ENCODE data around the gene PLA2G3.

Gene PLA2G3

DNA sequence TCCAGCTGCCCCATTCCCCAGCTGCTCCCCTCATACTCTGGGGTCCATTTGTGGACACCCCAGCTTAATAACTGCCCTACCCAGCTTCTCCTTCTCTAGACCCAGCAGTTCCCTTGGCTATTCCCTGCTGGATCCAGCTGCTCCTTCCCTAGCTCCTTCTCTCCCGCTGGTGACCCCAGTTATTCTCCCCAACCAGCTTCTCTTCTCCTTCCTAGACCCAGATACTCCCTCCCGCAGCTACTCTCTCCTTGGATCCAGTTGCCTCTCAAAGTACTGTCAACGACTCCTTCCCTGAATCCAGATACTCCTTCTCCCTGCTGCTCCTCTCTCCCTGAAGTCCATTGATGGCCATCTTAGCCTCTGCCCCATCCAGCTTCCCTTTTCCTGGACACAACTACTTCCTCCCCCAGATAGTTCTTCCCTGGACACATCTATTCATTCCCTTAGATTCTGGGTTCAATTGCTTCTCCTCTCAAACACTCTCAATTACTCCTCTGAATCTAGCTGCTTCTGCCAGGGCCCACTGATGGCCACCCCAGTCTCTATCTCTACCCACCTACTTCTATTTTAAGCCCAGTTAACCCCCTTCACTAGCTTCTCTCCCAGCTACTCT is 44.6 kb downstream of the PLA2G3 start:
- no peak for DNase-seq (ENCODE audit: low read depth)
- TF ChIP-seq, protein P1, sequence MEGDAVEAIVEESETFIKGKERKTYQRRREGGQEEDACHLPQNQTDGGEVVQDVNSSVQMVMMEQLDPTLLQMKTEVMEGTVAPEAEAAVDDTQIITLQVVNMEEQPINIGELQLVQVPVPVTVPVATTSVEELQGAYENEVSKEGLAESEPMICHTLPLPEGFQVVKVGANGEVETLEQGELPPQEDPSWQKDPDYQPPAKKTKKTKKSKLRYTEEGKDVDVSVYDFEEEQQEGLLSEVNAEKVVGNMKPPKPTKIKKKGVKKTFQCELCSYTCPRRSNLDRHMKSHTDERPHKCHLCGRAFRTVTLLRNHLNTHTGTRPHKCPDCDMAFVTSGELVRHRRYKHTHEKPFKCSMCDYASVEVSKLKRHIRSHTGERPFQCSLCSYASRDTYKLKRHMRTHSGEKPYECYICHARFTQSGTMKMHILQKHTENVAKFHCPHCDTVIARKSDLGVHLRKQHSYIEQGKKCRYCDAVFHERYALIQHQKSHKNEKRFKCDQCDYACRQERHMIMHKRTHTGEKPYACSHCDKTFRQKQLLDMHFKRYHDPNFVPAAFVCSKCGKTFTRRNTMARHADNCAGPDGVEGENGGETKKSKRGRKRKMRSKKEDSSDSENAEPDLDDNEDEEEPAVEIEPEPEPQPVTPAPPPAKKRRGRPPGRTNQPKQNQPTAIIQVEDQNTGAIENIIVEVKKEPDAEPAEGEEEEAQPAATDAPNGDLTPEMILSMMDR (conservative IDR thresholded peaks at IDR 0.05; ENCODE audit: low read length) = no peak
- H3K4me3 ChIP-seq (ENCODE audit: low read length) = no peak overlapping the region

- TF ChIP-seq, protein P1 (conservative IDR thresholded peaks at IDR 0.05; ENCODE audit: low read length) = no peak
- H3K4me3 ChIP-seq (ENCODE audit: low read length) = no peak overlapping the region
- no peak for DNase-seq (ENCODE audit: low read depth)
Observed at GRCh38 chr22:31094741-31095140, 45.6 kb downstream of the PLA2G3 start.

GRCh38 chr22:31094021-31094551 is 46.2 kb downstream of the PLA2G3 start:
- TF ChIP-seq, protein P1 (conservative IDR thresholded peaks at IDR 0.05; ENCODE audit: low read length) = no peak
- H3K4me3 ChIP-seq (ENCODE audit: low read length) = no peak overlapping the region
- DNase-seq (ENCODE audit: low read depth) = no peak

DNA sequence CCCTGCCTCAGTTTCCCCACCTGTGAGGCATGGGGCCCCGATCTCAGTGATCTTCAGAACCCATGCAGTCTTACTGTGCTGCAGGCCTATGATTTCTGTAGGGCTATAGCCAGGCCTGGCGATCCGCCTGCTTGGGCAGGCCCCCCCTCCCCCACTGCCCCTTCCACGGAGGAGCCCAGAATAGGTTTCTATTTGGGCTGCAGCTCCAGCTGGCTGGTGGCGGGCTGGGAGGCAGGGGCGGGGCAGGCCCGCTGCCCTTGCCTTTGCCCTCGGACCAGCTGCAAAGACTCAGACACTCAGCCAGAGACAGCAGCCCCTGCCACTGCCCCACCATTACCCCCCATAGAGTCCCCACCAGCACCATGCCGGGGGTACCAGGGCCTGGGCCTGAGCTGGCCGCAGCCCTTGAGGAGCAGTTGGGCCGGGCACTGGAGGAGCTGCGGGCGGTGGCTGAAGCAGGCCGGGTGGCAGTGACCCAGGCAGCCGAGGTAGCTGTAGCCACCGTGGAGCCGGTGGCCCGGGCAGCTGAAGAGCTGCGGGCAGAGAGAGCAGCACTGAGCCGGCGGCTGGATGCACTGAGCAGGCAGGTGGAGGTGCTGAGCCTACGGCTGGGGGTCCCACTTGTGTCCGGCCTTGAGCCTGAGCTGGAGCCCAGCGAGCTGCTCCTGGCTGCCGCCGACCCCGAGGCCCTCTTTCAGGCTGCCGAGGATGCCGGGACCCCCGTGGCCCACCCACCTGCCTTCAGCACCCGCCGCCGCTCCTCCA is 47.0 kb downstream of the PLA2G3 start:
- TF ChIP-seq, protein P1 (conservative IDR thresholded peaks at IDR 0.05; ENCODE audit: low read length) = no peak
- H3K4me3 ChIP-seq (ENCODE audit: low read length) = no peak overlapping the region
- no peak for DNase-seq (ENCODE audit: low read depth)

DNA sequence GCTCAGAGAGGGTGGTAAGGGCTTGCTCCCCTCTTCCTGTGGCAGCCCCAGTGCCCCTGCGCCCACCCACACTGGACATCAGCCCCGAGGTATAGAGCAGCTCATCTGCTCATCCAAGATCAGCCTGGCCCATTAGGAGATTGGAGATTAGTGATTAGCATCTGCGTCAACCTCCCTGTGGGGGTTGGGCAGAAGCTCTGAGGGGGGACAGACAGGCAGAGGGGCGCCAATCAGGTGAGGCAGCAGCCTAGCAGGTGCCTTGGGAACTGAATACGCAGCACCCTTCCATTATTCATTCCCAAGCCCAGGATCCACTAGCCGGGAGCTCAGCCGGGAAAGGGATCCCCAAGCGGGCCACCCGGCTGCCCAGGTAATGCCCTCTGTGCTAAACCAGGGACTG is 48.1 kb downstream of the PLA2G3 start:
- no peak for DNase-seq (ENCODE audit: low read depth)
- TF ChIP-seq, protein P1 (conservative IDR thresholded peaks at IDR 0.05; ENCODE audit: low read length) = no peak
- H3K4me3 ChIP-seq (ENCODE audit: low read length) = no peak overlapping the region

- no peak for DNase-seq (ENCODE audit: low read depth)
- TF ChIP-seq, protein P1 (conservative IDR thresholded peaks at IDR 0.05; ENCODE audit: low read length) = no peak
- no peak overlapping the region for H3K4me3 ChIP-seq (ENCODE audit: low read length)
Observed at GRCh38 chr22:31091106-31091975, 49.0 kb downstream of the PLA2G3 start.

All from AG10803 (cell line).